ENCODE data around the gene ITSN1. TPM values are rescaled to one million over a fixed set of nuclear protein-coding genes. Genes with fewer than 3 reads are reported as not detected.

ITSN1 gene
- total RNA-seq, 4 donors from 2014 or later: 50.4 to 208 (median 96.7) TPM

DNA sequence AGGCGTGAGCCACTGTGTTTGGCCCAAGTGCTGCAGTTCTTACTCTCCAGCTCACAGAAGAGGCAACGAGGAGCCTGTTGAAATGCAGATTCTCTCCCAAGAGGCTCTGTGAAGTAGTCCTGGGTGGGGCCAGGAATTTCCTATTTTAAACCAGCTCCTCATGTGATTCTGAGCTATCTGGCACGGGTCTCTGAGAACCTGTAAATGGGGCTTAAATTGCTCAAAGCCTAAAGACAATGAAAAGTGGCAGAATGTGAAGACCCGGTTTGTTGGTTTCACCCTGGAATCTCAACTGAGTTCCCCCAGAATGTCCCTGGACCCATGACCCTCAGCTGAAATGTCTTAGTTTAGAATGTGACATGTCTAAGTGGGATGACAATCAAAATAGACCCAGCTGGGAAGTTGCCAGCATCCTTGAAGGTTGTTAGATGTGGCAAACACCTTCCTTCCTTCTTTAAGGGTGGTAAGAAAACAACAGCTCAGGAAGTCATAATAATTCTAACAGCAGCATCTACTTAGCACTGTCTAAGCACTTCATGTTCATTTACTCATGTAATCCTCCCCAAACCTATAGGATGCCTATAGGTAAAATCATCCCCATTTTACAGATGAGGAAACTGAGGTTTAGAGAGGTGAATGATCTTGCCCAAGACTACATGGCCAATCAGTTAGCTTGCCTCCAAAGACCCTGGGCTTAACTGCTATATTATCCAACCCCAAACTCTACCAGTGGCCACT is 294.2 kb downstream of the ITSN1 start:
- peak in 1 of 2 donors; percentile 31 for TF ChIP-seq EP300 (IDR thresholded peaks at IDR 0.05)
- TF ChIP-seq POLR2A (IDR thresholded peaks at IDR 0.05): no peak
- TF ChIP-seq, protein P1, sequence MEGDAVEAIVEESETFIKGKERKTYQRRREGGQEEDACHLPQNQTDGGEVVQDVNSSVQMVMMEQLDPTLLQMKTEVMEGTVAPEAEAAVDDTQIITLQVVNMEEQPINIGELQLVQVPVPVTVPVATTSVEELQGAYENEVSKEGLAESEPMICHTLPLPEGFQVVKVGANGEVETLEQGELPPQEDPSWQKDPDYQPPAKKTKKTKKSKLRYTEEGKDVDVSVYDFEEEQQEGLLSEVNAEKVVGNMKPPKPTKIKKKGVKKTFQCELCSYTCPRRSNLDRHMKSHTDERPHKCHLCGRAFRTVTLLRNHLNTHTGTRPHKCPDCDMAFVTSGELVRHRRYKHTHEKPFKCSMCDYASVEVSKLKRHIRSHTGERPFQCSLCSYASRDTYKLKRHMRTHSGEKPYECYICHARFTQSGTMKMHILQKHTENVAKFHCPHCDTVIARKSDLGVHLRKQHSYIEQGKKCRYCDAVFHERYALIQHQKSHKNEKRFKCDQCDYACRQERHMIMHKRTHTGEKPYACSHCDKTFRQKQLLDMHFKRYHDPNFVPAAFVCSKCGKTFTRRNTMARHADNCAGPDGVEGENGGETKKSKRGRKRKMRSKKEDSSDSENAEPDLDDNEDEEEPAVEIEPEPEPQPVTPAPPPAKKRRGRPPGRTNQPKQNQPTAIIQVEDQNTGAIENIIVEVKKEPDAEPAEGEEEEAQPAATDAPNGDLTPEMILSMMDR (IDR thresholded peaks at IDR 0.05): no peak
- Histone ChIP-seq H3K9me3 (no peaks in the 10 kb centered on the region), H3K4me3 (no peak overlapping the region), H3K27me3 (no peaks in the 10 kb centered on the region), H3K4me1 (peaks cover 0 to 19% (median 0%) of the 10 kb centered on the region in 4 donors), H3K27ac (peak overlapping the region in 2 of 4 donors; percentile 14 to 34), H3K36me3 (no peaks in the 10 kb centered on the region)
- peak in 1 of 2 donors; percentile 37 for DNase-seq (ENCODE audit: low spot score in 2 of 2)
- 51 to 67% methylated on average over 3 to 4 of the region's 4 CpGs for WGBS, 2 donors

DNA sequence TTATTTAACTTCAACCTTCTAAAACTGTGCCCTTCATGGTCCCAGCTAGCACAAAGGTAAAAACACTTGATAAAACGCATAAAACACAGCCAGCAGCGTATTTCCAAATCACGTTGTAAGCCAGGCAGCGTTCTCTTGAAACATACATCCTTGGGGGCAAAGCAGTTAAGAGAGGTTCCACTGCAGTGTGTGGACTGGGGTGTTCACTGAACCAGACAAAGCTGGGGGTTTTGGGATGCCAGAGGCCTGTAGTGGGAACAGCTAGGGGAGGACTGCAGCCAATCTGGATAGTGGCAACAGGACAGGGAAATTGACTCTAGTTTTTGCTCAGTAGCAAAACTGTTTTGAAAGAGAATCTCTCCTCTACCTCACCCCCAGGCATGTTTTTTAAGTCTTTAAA is 294.8 kb downstream of the ITSN1 start:
- H3K27ac ChIP-seq: peak overlapping the region in 1 of 4 donors; percentile 34
- H3K9me3 ChIP-seq: no peaks in the 10 kb centered on the region
- no peak for DNase-seq (ENCODE audit: low spot score in 2 of 2)
- peaks cover 0 to 19% (median 0%) of the 10 kb centered on the region in 4 donors for H3K4me1 ChIP-seq
- H3K36me3 ChIP-seq: no peaks in the 10 kb centered on the region
- no peak for TF ChIP-seq POLR2A (IDR thresholded peaks at IDR 0.05)
- no peak for TF ChIP-seq EP300 (IDR thresholded peaks at IDR 0.05)
- TF ChIP-seq, protein P1 (IDR thresholded peaks at IDR 0.05): no peak
- H3K4me3 ChIP-seq: no peak overlapping the region
- no peaks in the 10 kb centered on the region for H3K27me3 ChIP-seq
- WGBS, 2 donors: 90 to 96% methylated on average over 4 of the region's 4 CpGs

DNA sequence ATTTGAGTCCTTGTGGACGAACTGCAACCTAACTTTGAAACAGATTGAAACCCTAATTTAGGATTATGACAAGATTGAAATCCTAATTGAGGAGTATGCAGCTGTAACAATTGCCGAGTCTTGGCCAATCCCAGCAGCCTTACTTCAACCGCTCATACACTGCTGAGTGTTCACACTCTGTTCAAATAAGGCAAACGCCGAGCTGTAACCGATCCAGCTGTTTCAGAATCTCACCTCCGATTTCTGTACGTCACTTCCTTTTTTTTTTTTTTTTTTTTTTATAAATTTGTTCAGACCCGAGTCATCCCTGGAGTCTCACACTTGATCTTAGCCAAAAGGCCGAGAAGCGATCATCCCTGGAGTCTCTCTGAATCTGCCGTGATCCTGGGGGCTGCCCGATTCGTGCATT is 295.6 kb downstream of the ITSN1 start:
- WGBS, 2 donors: 81 to 85% methylated on average over 14 of the region's 14 CpGs
- H3K4me3 ChIP-seq: no peak overlapping the region
- no peaks in the 10 kb centered on the region for H3K9me3 ChIP-seq
- TF ChIP-seq POLR2A (IDR thresholded peaks at IDR 0.05): no peak
- peaks cover 0 to 11% (median 0%) of the 10 kb centered on the region in 4 donors for H3K4me1 ChIP-seq
- H3K36me3 ChIP-seq: no peaks in the 10 kb centered on the region
- H3K27ac ChIP-seq: peak overlapping the region in 1 of 4 donors; percentile 1
- DNase-seq (ENCODE audit: low spot score in 2 of 2): no peak
- H3K27me3 ChIP-seq: no peaks in the 10 kb centered on the region

DNA sequence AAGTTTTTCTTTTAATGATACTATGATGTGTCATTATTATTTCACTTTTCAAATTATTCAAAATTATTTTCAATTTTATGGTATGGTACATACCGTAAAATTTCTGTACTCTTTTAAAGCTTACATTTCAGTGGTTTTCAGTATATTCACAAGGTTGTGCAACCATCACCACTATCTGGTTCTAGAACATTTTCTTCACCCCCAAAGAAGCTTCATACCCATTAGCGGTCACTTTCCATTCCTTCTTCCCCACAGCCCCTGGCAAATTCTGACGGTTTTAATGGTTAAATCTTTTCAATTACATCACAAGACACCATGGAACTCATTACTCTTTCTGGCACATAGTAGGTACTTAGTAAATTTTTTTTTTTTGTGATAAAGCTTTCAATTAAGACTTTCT is 296.1 kb downstream of the ITSN1 start:
- Histone ChIP-seq H3K9me3 (no peaks in the 10 kb centered on the region), H3K36me3 (no peaks in the 10 kb centered on the region), H3K4me3 (no peak overlapping the region), H3K27me3 (no peaks in the 10 kb centered on the region), H3K4me1 (peaks cover 0 to 9% (median 0%) of the 10 kb centered on the region in 4 donors), H3K27ac (no peak overlapping the region)
- no peak for DNase-seq (ENCODE audit: low spot score in 2 of 2)
- no peak for TF ChIP-seq EP300 (IDR thresholded peaks at IDR 0.05)
- TF ChIP-seq, protein P1 (IDR thresholded peaks at IDR 0.05): no peak
- no peak for TF ChIP-seq POLR2A (IDR thresholded peaks at IDR 0.05)
- whole genome bisulfite sequencing, 2 donors: 87 to 93% methylated on average over 3 of the region's 3 CpGs

DNA sequence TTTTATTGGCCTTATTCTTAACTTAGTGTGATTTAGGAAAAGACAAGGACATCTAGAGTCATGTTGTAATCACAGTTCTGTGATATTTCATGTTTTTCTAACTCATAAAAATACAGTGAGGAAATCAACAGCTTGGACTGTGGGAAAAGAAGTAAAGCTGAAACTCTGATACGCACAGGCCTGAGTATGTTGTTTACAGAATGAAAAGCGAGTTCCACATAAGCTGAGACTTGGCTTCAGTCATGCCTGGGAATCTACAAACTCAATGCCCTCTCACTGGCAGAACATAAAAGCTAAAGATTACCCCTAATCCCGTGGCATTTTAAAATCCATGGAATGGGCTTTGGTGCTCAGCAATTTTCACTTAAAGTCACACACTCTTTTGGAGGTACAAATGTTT is 296.9 kb downstream of the ITSN1 start:
- TF ChIP-seq, protein P1 (IDR thresholded peaks at IDR 0.05): no peak
- TF ChIP-seq EP300 (IDR thresholded peaks at IDR 0.05): no peak
- TF ChIP-seq POLR2A (IDR thresholded peaks at IDR 0.05): no peak
- Histone ChIP-seq H3K27ac (no peak overlapping the region), H3K9me3 (no peaks in the 10 kb centered on the region), H3K27me3 (no peaks in the 10 kb centered on the region), H3K4me3 (no peak overlapping the region), H3K4me1 (peaks cover 0 to 9% (median 0%) of the 10 kb centered on the region in 4 donors), H3K36me3 (no peaks in the 10 kb centered on the region)
- 67 to 72% methylated on average over 3 of the region's 3 CpGs for WGBS, 2 donors
- no peak for DNase-seq (ENCODE audit: low spot score in 2 of 2)

Measured in tibial nerve (tissue), 4 donors.